ENCODE measurements around the gene FANCI. TPM values are rescaled to one million over a fixed set of nuclear protein-coding genes. Genes with fewer than 3 reads are reported as not detected.

FANCI gene
- total RNA-seq, 4 donors from 2014 or later, result 0.80 to 3.3 (median 2.7) TPM

DNA sequence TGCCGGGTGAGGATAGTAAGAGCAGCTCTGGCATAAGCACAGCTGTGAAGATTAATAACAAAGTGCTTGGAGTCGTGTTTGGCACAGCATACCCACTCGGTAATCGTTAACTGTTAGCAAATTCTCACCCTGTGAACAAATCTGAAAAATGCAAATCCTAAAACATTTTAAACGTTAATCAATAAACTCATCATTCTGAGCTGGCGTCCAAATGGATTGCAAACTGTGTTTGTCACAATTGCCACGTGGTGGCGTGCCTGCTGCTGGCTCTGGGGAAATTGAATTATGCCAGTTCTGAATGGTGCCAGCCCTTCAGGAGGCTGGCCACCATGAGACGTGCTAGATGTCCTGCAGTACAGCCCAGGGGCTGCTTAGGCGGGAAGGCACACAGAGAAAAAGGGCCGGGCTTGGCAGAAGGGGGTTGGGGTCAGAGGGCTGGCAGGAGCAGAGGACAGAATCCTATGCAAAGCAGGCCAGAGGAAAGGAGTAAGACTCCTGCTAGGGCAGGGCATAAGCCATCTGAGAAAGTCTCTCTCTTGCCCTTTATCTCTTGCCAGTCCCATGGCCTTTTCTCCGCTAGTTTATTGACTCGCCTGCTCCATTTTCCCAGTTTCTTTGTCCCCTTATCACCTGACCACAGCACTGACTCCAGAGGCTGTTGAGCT lies 113.0 kb downstream of the FANCI start:
- Histone ChIP-seq H3K36me3 (no peaks in the 10 kb centered on the region), H3K4me3 (no peak overlapping the region)

DNA sequence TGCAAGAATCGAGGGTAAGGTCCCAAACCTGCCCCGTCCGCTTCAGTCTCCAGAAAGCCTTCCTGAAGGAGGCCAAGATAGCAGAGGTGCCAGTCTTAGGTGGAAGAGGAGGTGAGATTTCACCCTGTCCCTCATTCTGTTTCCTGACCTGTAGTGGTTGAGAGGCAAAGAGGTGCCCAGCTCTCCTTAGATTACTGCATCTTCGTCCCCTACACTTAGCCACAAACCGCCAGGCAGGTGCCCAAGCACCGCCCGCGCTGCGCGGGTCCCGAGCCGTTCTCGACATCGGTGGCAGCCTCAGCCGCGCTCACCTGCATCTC lies 114.6 kb downstream of the FANCI start:
- Histone ChIP-seq H3K27me3 (peaks cover 87 to 91% (median 88%) of the 10 kb centered on the region in 3 donors), H3K9me3 (no peaks in the 10 kb centered on the region), H3K27ac (no peak overlapping the region), H3K4me1 (peaks cover 0 to 8% of the 10 kb centered on the region in 2 donors), H3K36me3 (no peaks in the 10 kb centered on the region), H3K4me3 (peak overlapping the region; percentile 39 to 84 (median 54))
- ATAC-seq (peak in 1 of 2 donors; percentile 8), DNase-seq (no peak)
- in situ Hi-C loops (cut with MboI; ENCODE audit: low sequenced_read_pairs in 4 of 4) (loop anchor here in 1 of 4 donors (10.0 kb wide), 1 partner anchor 76 kb away; no protein-coding TSS in a partner anchor), intact Hi-C loops (cut with DNase I; ENCODE audit: low total_unique reads) (loop anchor here (1.0 kb wide), 1 partner anchor 72 kb away; no protein-coding TSS in a partner anchor)
- TF ChIP-seq POLR2A (IDR thresholded peaks at IDR 0.05), result no peak
- TF ChIP-seq, protein P1, sequence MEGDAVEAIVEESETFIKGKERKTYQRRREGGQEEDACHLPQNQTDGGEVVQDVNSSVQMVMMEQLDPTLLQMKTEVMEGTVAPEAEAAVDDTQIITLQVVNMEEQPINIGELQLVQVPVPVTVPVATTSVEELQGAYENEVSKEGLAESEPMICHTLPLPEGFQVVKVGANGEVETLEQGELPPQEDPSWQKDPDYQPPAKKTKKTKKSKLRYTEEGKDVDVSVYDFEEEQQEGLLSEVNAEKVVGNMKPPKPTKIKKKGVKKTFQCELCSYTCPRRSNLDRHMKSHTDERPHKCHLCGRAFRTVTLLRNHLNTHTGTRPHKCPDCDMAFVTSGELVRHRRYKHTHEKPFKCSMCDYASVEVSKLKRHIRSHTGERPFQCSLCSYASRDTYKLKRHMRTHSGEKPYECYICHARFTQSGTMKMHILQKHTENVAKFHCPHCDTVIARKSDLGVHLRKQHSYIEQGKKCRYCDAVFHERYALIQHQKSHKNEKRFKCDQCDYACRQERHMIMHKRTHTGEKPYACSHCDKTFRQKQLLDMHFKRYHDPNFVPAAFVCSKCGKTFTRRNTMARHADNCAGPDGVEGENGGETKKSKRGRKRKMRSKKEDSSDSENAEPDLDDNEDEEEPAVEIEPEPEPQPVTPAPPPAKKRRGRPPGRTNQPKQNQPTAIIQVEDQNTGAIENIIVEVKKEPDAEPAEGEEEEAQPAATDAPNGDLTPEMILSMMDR (IDR thresholded peaks at IDR 0.05 in 4 of 5, conservative IDR thresholded peaks at IDR 0.05 in 1 of 5), result no peak

More for the DNA sequence above, 113.0 kb downstream of the FANCI start:
- Histone ChIP-seq H3K27ac (no peak overlapping the region), H3K9me3 (no peaks in the 10 kb centered on the region), H3K4me1 (peaks cover 0 to 8% of the 10 kb centered on the region in 2 donors), H3K27me3 (peaks cover 73 to 80% (median 76%) of the 10 kb centered on the region in 3 donors)
- DNase-seq, result no peak
- ATAC-seq, result no peak
- in situ Hi-C loops (cut with MboI; ENCODE audit: low sequenced_read_pairs in 4 of 4), result loop anchor here in 1 of 4 donors (10.0 kb wide), 1 partner anchor 78 kb away; no protein-coding TSS in a partner anchor
- intact Hi-C loops (cut with DNase I; ENCODE audit: low total_unique reads), result no loop called here
- TF ChIP-seq, protein P1 (IDR thresholded peaks at IDR 0.05 in 4 of 5, conservative IDR thresholded peaks at IDR 0.05 in 1 of 5), result peak in 1 of 5 experiments; percentile 8
- no peak for TF ChIP-seq POLR2A (IDR thresholded peaks at IDR 0.05)

DNA sequence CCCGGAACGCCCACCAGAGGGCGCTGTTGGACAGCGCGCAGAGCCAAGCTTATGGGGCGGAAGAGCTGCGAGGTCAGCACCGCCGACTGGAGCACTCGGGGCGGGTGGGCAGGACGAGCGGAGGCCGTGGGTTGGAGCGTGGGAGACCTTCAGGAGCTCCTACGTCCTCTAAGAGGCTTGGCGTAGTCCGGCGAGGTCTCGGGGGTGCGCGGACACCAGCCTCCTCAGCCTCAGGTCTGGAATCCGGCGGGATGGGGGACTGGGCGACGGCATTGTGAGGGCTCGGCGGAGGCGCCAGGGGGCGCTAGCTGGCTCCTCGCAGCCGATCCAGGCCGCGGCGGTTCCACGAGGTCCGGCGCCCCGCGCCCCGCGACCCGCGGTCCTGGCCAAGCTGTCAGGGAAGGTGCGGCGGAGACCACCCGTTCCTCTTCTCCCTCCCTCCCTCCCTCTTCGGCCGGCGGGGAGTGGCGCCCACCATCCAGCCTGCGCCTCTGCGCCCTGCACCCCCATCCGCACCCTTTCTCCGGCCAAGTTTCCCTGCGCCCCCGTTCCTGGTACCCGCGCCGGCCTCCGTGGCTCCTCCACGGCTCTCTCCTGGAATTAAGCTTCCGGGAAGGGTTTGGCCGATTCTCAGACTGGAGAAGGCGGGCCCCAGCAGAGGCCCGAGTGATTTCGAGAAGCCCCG lies 115.1 kb downstream of the FANCI start:
- Histone ChIP-seq H3K4me3 (peak overlapping the region; percentile 39 to 84 (median 54)), H3K27me3 (peaks cover 88 to 91% (median 89%) of the 10 kb centered on the region in 3 donors), H3K36me3 (no peaks in the 10 kb centered on the region), H3K4me1 (peaks cover 0 to 8% of the 10 kb centered on the region in 2 donors), H3K9me3 (no peaks in the 10 kb centered on the region), H3K27ac (no peak overlapping the region)
- intact Hi-C loops (cut with DNase I; ENCODE audit: low total_unique reads) (loop anchor here (1.0 kb wide), 1 partner anchor 71 kb away; no protein-coding TSS in a partner anchor), in situ Hi-C loops (cut with MboI; ENCODE audit: low sequenced_read_pairs in 4 of 4) (loop anchor here in 1 of 4 donors (10.0 kb wide), 1 partner anchor 76 kb away; no protein-coding TSS in a partner anchor)
- no peak for TF ChIP-seq POLR2A (IDR thresholded peaks at IDR 0.05)
- TF ChIP-seq, protein P1 (IDR thresholded peaks at IDR 0.05 in 4 of 5, conservative IDR thresholded peaks at IDR 0.05 in 1 of 5), result peak; percentile 95 to 100 (median 98)
- DNase-seq (peak; percentile 13 to 42), ATAC-seq (peak; percentile 86 to 96)

DNA sequence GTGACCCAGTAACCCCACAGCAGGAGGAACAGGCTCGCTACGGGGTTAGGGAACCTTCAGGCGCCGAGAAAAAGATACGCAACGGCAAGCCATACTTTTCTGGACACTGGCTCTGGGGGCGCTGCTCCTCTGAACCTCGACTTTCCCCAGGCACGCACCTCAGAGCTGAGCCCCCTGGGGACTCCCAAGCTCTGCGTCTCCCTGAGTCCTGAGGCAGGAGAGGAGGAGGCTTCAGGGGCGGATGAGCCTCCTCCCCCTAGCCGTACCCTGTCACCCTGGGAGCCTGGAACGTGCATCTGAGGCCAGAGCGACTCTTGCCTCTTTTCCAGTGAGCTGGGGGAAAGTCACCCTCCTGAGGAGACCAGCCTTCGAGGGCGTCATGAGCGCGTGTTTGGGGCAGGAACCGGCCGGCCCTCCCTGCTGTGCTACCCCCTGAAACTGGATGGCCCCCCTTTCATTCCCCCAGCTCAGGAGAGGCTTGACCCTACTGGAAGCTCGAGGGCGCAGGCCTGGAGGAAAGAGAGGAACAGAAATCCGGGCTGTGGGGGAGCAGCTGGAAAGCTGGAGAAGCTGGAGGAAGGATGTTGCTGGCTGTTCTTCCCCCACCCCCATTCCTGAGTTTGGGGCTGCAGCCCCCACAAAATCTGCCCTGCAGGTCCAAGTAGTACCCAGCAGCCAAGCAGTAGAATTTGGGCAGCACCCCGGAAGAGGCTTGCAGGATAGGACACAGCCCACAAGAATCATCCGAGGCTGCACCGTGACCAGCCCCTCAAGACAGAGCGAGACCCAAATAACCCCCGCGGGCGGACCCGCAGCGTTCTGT lies 115.9 kb downstream of the FANCI start:
- ATAC-seq (no peak), DNase-seq (no peak)
- Histone ChIP-seq H3K27ac (no peak overlapping the region), H3K4me1 (peaks cover 0 to 8% of the 10 kb centered on the region in 2 donors), H3K4me3 (peak overlapping the region in 2 of 4 donors; percentile 39 to 84), H3K36me3 (no peaks in the 10 kb centered on the region), H3K27me3 (peaks cover 89 to 92% (median 92%) of the 10 kb centered on the region in 3 donors), H3K9me3 (no peaks in the 10 kb centered on the region)
- in situ Hi-C loops (cut with MboI; ENCODE audit: low sequenced_read_pairs in 4 of 4), result loop anchor here in 2 of 4 donors (5.0 to 10.0 kb wide), 2 partner anchors 73 to 75 kb away; no protein-coding TSS in a partner anchor
- TF ChIP-seq POLR2A (IDR thresholded peaks at IDR 0.05), result no peak
- TF ChIP-seq, protein P1 (IDR thresholded peaks at IDR 0.05 in 4 of 5, conservative IDR thresholded peaks at IDR 0.05 in 1 of 5), result no peak
- intact Hi-C loops (cut with DNase I; ENCODE audit: low total_unique reads), result no loop called here

Measured in gastrocnemius medialis (tissue), 4 donors.